Measurements from ENCODE around the gene FSTL3.
"Not testable (repeated sequence)": the region's sequence is repeated elsewhere in the genome, so short reads cannot be mapped to it uniquely, and the experiment has no call there.

The FSTL3 gene
- total RNA-seq, result 1.5 to 7.1 (median 2.5) reads per million in 17 experiments

- DNase-seq, result peak in 2 of 4 experiments; percentile 53 to 68
These were observed at the start of gene FSTL3 for GRCh38 chr19:676339-677105. Gene FSTL3, plus strand, starts transcription at chr19:676392. Its CDS starts 32 bp downstream, at chr19:676424.

- not testable (repeated sequence) for DNase-seq
These were observed 49.6 kb upstream of the FSTL3 start for GRCh38 chr19:626566-626965.

DNA sequence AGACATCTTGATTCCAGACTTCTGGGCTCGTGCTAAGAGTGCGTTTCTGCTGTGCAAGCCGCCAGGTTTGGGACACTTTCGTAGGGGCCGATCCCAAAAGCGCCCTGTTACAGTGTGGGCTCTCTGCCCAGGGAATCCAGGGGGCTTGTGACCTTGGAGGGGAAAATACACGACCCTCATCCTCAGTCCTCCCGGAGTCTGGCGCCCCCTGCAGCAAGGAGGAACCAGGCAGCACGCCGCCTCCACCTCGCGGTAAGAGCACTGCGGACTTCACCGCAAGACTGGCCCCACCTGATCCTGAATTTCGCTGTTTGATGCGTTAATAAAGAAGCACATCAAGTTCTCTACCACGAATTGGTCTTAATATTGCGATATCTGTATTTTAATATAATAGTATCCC lies 48.0 kb upstream of the FSTL3 start:
- DNase-seq, result peak in 1 of 4 experiments; percentile 32

DNA sequence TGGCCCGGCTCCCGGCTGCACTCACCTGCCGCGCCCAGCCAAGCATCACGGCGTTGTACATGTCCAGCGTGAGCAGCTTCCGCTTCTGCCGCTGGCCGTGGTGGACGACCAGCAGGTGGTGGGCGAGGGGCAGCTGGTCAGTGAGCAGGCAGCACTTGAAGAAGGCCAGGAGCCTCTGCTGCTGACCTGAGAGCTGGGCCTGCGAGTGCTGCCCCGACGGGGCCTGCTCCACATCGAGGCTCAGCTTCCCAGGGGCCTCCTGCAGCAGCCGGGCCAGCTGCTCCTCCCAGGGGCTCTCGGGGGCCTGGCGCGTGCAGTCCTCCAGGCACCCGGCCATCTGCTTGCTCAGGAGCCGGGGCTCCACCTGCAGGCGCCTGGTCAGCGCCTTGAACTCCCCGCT lies 46.7 kb upstream of the FSTL3 start:
- DNase-seq, result not testable (repeated sequence)

GRCh38 chr19:629961-630714 lies 46.1 kb upstream of the FSTL3 start:
- DNase-seq, result no peak

DNA sequence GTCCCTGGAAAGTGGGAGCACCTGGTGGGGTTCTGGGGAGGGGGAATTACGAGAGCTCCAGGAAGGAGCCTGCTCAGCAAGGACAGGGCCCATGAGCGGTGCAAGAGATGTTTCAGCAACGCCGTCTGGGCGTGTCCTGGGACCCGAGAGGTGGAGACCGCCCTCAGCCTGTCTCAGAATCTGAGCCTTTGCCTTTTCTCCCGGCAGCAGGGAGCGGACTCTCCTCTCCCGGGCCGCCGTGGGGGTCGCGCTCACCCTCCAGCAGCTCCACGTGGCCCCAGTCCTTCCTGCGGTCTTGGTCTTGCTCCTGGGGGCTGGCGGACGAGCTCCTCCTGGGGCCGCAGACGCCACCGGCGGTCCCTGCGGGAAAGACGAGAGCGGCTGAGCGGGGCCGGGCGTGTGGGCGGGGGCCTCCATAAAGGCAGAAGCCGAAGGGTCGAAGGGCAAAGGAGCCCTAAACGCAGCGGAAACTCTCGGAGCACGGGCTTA lies 43.6 kb upstream of the FSTL3 start:
- DNase-seq, result peak; percentile 65 to 88 (median 76)

- peak; percentile 98 to 99 (median 99) for DNase-seq
These were observed 43.0 kb upstream of the FSTL3 start, which contains the start of gene POLRMT for GRCh38 chr19:633068-633785. Gene POLRMT, minus strand, starts transcription at chr19:633537. Its CDS starts 25 bp downstream, at chr19:633512.

DNA sequence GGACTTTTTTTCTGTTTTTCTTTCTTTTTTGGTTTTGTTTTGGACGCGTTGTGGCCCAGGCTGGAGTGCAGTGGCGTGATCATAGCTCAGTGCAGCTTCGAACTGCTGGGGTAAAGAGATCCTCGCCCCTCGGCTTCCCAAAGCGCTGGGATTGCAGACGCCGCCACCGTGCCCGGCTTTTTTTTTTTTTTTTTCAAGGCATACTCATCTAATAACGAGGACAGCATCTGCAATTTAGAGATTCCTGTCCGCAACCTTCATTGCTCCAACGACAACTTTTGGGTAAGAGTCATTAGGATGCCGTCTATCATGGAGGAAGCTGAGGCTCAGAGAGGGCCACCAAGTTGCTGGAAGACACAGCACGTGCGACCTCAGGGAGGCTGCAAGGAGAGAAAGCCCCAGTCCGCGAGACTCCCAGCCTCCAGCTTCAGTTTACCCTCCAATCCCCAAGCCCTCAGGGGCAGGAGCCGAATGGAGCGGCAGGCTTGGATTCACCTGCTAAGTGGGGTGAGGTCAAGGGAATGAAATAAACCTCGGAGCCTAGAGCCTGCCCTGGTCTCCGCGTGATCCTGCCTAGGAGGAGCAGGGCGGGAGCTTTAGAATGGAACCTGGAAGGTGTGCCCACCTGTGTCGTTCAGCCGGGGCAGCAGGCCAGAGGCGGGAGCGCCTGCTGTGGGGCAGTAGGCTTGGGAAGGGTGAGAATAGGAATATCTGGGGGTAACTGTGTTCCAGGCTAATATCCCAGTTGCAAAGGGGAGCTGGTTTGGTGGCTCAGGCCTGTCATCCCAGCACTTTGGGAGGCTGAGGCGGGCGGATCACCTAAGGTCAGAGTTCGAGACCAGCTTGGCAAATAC lies 42.2 kb upstream of the FSTL3 start:
- peak in 2 of 4 experiments; percentile 24 to 25 for DNase-seq

DNA sequence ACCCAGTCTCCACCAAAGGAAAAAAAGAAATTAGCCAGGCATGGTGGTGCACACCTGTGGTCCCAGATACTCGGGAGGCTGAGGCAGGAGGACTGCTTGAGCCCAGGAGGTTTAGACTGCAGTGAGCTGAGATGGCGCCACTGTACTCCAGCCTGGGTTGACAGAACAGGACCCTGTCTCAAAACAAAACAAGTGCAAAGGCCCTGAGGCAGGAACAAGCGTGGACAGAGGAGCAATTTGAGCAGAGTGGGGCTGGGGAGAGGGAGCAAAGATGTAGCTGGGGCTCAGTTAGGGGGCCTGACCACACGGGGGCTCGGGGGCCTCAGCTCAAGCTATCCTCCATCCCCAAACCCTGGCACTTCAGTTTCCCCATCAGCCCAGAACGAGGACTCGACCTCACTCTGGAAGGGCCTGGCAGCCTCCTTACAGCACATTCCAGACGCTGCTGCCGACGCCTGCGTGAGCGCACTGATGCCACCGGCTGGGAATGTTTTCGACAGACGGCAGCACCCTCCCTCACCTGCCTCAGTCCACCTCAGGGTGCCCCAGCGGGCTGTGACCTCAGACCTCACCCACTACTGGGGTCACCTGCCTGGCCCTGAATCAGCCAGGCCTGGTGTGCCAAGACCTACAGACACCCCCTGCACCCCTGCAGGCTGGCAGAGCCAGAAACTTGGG lies 41.1 kb upstream of the FSTL3 start:
- no peak for DNase-seq

GRCh38 chr19:638906-639252 lies 37.3 kb upstream of the FSTL3 start:
- DNase-seq, result no peak

DNA sequence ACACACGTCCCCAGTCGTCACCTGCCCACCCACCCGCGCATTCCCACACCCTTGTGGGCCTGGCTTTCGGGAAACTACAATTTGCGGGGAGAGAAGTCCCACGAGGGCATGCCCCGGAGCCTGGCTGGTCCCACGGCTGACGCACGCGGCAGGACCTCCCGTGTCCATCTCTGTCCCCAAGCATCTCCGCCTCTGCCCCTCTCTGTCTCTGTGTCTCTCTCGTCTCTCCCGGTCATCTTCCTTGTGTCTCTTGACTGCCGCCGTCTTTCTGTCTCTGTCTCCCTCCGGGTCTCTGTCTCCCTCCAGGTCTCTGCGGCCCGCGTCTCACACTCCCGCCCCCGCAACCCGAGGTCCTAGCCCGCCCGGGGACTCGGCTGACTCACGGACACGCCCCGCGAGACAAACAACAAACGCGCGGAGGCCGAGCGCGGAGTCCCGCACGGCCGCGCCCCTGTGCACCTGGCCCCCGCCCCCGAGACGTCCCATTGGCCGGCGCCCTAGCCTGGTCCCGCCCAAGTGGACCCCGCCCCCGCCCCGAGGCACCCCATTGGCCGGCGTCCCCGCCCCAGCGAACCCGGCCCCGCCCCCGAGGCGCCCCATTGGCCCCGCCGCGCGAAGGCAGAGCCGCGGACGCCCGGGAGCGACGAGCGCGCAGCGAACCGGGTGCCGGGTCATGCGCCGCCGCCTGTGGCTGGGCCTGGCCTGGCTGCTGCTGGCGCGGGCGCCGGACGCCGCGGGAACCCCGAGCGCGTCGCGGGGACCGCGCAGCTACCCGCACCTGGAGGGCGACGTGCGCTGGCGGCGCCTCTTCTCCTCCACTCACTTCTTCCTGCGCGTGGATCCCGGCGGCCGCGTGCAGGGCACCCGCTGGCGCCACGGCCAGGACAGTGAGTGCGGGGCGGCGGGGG lies 36.7 kb upstream of the FSTL3 start, which contains the start of gene FGF22:
Gene FGF22, plus strand, starts transcription at position 627 of the 908 bp plus-strand sequence. Its CDS starts 47 bp downstream, at position 674.
- peak; percentile 91 to 98 (median 94) for DNase-seq

DNA sequence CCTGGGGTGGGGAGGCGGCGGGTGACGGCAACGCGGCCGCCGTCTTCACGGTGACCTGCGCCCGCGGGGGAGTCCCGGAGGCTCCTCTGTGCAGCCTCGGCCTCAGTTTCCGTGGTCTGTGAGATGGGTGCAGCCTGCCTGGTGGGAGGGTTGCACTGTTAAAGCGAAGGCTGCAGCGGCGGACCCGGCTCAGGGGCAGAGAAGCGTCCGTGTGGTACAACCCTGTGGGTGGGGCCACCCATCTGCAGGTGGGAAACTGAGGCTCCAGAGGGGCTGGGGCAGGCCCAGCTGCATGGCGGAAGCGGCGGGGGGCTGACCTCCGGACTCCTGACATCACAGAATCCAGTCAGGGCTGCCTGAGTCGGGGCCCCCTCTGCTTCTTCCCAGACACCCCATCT lies 36.0 kb upstream of the FSTL3 start:
- DNase-seq, result no peak

- DNase-seq, result no peak
These were observed 35.5 kb upstream of the FSTL3 start for GRCh38 chr19:640606-641189.

DNA sequence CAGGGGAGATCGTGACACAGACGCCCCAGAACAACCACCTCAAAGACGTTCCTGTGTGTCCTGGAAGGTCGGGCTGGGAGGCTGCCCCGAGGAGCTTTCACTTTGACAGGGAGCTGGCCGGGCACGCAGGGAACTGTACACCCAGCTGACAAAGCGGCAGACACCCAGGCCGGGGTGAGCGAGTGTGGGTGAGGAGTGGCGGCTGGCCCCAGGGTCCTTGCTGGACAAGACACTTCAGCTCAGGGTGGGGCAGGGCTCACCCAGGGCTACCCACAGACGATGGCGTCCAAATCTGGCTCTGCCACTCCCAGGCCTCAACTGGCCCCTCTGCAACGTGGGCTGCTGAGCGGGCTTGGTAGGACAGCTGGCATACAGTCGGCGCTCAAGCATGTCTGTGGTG lies 34.5 kb upstream of the FSTL3 start:
- no peak for DNase-seq

DNA sequence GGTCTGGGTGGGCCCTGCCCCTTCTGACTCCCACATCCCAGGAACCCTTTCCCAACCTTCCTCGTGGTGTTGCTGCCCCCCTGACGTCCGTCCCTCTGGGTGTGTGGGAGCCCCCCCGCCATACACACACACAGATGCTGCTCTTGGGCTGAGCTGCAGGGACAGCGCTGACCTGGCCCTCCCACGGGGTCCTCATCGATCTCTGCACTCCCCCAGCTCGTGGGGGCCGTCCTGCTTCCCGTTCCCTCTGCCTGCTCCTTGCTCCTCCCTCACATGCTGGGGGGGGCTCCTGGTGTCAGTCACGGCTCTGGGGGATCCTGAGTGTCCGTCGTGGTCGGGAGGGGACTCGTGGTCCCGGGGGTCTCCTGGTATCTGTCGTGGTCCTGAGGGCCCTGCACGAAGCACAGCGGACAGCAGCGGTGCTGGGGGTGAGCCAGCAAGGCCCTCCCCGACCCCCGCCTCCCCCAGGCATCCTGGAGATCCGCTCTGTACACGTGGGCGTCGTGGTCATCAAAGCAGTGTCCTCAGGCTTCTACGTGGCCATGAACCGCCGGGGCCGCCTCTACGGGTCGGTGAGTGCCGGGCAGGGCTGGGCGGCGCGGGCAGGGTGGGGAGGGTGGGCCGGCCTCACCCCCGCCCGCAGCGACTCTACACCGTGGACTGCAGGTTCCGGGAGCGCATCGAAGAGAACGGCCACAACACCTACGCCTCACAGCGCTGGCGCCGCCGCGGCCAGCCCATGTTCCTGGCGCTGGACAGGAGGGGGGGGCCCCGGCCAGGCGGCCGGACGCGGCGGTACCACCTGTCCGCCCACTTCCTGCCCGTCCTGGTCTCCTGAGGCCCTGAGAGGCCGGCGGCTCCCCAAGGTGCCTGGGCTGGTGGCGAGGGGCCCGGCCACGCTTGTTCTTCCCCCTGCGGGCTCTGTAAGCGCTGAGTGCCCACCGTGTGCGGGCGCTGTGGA lies 33.1 kb upstream of the FSTL3 start:
- no peak for DNase-seq

DNA sequence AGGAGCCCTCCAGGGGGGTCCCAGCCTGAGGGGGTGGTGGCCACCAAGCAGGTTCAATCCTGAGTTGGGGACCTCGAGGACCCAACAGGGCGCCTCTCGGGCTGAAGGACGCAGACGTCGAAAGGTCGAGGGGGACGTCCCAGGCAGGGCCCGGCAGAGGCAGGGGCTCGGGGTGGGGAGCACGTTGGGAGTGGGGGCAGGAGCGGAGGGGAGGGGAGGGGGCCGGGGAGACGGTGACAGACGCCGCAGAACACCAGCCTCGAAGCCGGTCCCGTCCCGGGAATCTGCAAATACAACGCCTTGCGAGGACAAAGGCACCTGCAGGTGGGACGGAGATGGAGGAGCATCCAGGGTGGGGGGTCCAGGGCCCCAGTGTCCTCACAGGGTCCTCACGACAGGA lies 32.5 kb upstream of the FSTL3 start:
- no peak for DNase-seq

DNA sequence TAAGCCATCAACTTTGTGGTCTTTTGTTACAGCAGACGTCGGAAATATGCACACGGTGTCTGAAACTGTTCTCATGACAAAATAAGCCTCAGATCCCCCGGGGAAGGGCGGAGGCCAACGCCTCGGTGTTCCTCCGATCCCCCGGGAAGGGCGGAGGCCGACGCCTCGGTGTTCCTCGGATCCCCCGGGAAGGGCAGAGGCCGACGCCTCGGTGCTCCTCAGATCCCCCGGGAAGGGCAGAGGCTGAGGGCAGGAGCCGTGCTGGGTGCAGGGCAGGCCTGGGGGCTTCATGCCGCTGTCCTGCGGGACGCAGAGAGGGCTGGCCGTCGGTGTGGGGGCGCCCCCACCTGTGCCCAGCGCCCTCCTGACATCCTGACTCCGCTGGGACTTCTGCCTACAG lies 31.8 kb upstream of the FSTL3 start:
- no peak for DNase-seq

- DNase-seq, result no peak
These were observed 31.4 kb upstream of the FSTL3 start for GRCh38 chr19:644789-645188.

Data from suppressor macrophage (primary cell).